NCI-H2196 treated with DMSO at 0.1 percent for 48 hours (cell line): Measurements from ENCODE around the gene CADM1.
"Not testable (repeated sequence)": the region's sequence is repeated elsewhere in the genome, so short reads cannot be mapped to it uniquely, and the experiment has no call there.

Experiments
- DNase-seq: peaks from one replicate; lab custom pipeline; 2025; ENCODE audit not compliant: unreplicated experiment; lab: John Stamatoyannopoulos, UW

Gene CADM1

DNA sequence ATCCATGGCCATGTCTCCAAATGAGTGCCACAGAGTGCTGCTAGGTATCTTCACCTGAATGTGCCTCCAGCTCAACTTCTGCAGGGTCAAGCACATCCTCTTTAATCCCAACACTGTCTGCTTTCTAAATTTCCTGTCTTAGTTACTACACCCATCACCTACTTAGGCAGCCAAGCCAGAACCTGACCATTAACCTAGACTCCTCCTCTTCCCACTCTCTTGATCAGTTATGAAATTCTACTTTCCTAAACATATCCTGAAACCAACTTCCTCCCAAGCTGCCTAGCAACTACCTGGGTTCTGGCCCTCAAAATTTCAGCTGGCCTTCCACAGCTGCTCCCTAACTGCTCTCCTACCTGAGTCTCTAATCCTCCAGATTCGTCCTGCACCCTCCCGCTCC lies 22.7 kb downstream of the CADM1 start:
- DNase-seq: no peak

GRCh38 chr11:115480611-115481010 lies 23.6 kb downstream of the CADM1 start:
- no peak for DNase-seq

DNA sequence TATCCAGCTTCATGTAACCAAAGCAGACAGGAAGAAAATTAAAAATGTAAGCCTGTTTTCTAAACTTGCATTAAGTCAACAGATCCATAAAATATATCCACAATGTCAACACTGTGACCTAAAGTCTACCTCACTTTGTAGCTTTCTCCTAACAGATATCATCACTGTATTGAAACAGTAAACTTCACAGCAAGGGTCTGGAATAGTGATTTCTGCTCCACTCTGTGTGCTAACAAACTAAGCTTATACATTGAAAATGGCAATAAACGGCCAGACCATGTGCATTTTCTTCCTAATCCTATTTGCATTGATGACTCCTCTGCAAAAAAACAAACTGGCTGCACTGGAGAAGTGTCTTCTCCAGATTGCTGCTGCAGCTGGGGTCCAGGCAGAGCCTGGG lies 26.8 kb downstream of the CADM1 start:
- DNase-seq: no peak

GRCh38 chr11:115476463-115477286 lies 27.5 kb downstream of the CADM1 start:
- DNase-seq: no peak

GRCh38 chr11:115475564-115475963 lies 28.7 kb downstream of the CADM1 start:
- DNase-seq: no peak

DNA sequence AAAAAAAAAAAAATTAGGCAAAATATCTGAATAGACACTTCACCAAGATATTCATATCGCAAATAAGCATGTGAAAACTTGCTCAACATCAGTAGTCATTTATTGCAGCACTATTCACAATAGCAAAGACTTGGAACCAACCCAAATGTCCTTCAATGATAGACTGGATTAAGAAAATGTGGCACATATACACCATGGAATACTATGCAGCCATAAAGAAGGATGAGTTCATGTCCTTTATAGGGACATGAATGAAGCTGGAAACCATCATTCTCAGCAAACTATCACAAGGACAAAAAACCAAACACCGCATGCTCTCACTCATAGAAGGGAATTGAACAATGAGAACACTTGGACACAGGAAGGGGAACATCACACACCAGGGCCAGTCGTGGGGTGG lies 29.9 kb downstream of the CADM1 start:
- not testable (repeated sequence) for DNase-seq

- DNase-seq: no peak
These were observed 31.0 kb downstream of the CADM1 start for GRCh38 chr11:115473167-115473566.

GRCh38 chr11:115471367-115471766 lies 32.8 kb downstream of the CADM1 start:
- DNase-seq: no peak

DNA sequence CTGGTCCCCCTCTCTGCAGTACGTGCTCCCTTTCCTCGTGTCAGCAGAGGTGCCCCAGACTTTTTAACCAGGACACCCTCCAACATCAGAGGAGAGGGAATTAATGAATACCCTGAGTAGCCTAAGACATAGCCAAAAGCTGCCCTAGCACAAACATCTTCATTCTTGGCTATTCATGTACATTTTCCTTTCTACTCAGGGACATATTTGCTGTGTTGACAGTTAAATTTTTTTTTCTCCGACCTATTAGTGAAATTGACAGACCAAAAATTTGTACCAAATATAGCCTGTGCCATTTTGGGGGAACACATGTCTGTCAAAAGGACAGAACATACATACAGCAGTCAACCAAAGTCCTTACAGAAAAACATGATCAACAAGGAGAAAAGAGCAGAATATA lies 33.3 kb downstream of the CADM1 start:
- DNase-seq: no peak

DNA sequence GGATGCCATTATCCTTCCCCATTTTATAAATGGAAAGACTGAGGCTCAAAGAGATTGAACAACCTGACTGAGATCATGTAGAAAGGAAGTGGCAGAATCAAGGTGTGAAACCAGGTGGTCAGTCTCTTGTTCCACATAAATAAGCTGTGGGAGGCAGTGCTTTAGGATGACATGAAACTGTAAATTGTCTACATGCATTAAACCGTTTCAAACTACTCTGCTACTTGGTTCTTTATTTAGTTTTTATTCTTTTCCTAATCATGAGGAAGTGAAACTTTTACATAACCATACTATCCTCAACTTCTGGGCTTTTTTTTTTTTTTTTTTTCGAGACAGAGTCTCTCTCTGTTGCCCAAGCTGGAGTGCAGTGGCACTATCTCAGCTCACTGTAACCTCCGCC lies 34.9 kb downstream of the CADM1 start:
- DNase-seq: no peak

DNA sequence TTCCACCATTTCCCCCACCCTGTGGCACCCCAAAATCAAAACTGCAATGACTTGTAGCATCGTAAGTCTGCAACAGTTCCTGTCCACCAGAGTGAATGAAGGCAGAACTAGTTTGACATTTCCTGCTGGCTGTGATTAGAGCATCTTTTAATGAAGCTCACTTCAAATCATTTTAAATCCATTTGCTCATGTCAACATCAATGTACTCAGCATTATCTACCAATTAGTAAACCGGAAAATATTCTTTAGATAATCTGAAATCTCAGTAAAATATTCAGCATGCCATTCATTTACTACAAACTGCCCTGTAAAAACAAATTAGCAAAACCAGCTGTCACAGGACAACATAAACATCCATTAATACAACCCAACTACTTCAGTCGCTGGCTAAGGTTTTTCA lies 38.1 kb downstream of the CADM1 start:
- no peak for DNase-seq

GRCh38 chr11:115464269-115464668 lies 39.9 kb downstream of the CADM1 start:
- DNase-seq: no peak

DNA sequence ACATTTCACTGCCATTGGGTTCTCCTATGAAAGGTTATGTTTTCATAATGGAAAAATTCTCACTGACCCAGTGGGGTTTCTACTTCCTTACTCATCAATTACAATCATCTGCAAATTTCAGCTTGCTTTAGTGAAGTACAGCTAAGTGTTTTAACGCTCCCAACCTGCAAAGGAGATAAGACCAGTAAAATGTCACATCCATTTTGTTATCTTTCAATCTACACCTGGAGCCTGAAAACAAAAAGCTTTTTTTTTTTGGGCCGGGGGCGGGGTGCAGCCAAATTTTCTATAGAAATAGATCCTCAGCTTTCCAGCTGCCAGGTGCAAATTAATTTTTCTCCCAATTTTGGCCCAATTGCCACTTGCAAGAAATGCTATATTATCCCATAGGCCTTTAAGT lies 40.6 kb downstream of the CADM1 start:
- DNase-seq: no peak

DNA sequence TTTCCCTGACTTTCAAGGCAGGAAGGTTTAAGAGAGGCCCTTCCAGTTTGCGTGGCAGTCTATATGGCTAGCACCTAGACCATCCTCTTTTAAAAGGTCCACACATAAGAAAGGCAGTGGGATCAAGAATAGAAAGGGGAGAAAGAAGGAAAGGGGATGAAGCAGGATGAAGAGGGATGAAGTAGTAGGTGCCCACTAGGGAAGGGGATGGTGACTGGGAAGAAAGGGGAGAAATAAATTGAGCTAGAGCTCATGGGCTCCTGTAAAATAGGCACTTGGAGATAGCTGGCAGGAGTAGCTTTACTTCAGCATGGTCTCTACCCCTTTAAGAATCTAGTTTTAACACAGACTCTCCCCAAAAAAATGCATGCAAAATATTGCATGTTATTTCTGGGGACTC lies 41.5 kb downstream of the CADM1 start:
- no peak for DNase-seq

DNA sequence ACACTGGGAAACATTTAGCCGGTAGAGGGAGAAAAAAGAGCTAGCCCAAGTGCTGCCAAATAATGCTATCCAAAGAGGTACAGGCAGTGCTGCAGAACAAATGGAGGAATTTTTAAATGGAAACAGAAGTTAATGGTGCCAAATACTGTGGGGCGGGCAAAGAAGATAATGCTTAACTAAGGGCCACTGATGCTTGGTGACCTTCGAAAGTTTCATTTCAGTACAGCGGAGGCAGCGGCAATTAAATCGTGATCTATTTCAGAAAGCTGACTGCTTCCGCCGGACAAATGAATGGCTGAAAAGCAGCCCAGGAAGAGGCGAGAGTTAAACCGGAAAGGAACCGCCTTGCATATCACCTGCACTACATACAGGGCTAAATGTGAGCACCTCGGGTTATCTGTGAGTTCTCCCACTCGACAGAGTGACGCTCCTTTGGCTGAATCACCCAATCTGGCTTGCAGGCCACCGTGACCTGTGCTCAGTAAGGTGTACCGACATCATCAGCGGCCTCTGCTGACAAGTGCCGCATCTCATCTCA lies 42.1 kb downstream of the CADM1 start:
- no peak for DNase-seq

DNA sequence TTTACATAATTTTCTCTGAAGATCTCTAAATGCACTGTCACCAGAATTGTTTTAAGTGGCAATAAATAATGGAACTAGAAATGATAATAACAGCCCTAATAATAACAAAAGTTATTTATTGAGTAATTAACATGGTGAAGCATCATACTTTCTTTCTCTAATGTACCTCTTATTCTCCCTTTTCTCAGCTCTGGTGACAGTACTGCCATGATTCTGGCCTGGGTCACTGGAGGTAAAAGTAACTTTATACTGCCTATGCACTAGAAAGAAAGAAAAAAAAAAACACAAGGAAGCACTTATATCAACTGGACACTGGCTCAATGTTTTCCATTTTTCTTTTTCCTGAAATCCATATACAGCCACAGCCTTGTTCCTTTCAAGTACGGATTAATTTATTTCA lies 43.7 kb downstream of the CADM1 start:
- no peak for DNase-seq

- no peak for DNase-seq
These were observed 44.7 kb downstream of the CADM1 start for GRCh38 chr11:115459563-115459962.

- no peak for DNase-seq
These were observed 45.3 kb downstream of the CADM1 start for GRCh38 chr11:115458877-115459276.

GRCh38 chr11:115456019-115456418 lies 48.2 kb downstream of the CADM1 start:
- no peak for DNase-seq

- no peak for DNase-seq
These were observed 48.6 kb downstream of the CADM1 start for GRCh38 chr11:115455613-115456012.

GRCh38 chr11:115454525-115454924 lies 49.7 kb downstream of the CADM1 start:
- no peak for DNase-seq

DNA sequence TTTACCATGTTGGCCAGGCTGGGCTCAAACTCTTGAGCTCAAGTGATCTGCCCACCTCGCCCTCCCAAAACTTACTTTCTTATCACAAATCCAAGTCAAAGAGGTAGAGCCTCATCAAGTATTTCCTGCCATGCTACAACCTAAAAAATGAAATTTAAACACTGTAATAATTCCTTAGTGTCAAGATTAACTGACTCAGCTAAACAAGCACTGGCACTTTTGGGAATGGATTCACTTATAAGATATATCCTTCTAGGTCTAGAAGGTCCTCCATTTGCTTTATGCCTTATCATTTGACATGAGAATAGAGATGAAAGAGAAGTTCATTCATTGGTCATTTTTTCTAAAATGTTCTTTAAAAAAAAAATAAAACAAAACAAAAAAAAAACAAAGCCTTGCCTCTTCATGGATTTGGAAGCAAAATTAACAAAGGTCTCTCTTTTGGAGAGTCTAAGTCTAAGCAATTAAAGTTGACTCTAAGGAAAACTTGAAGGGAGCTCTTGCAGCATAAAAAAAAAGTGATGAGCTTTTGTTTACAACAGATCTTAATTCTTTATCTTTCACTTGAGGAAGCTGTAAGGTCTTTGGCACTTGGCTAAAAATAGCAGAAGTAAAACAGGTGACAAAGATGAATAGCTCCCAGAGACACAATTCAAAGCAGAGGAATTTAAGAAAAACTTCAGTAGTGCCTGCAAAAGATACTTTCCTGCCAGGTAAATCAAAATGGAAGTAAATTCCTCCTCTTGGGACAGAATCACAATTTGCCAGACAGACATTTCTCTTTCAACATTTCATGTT lies 50.3 kb downstream of the CADM1 start:
- no peak for DNase-seq
